HL-60/S4 treated with retinoic acid at 250 ng/mL for 4 days and 3 days (cell line): ENCODE measurements around the gene MRPS22.
"Not testable (repeated sequence)": the region's sequence is repeated elsewhere in the genome, so short reads cannot be mapped to it uniquely, and the experiment has no call there.

Experiments
- in situ Hi-C: fragments of 300-500 bp; cut with MboI; formaldehyde crosslinking; loops from 2 replicates; pipeline ENCODE4 v1.7.0; 2022; ENCODE audit warnings: low sequenced_read_pairs

Gene MRPS22

GRCh38 chr3:139334675-139335074 lies 9.1 kb upstream of the MRPS22 start:
- in situ Hi-C loops = not testable (repeated sequence)

- in situ Hi-C loops = no loop called here
Observed at GRCh38 chr3:139338405-139338804, 5.4 kb upstream of the MRPS22 start.

GRCh38 chr3:139339219-139339906 lies 4.5 kb upstream of the MRPS22 start:
- in situ Hi-C loops = no loop called here

- in situ Hi-C loops = no loop called here
Observed at GRCh38 chr3:139340784-139341183, 3.0 kb upstream of the MRPS22 start.

- in situ Hi-C loops = no loop called here
Observed at GRCh38 chr3:139342054-139342453, 1.8 kb upstream of the MRPS22 start.

- in situ Hi-C loops = no loop called here
Observed at GRCh38 chr3:139346771-139347170, 3.0 kb downstream of the MRPS22 start.

GRCh38 chr3:139353920-139354556 lies 10.2 kb downstream of the MRPS22 start:
- in situ Hi-C loops = no loop called here

- in situ Hi-C loops = no loop called here
Observed at GRCh38 chr3:139354661-139355060, 10.8 kb downstream of the MRPS22 start.

- in situ Hi-C loops = no loop called here
Observed at GRCh38 chr3:139355476-139355875, 11.7 kb downstream of the MRPS22 start.

- in situ Hi-C loops = no loop called here
Observed at GRCh38 chr3:139355891-139356290, 12.1 kb downstream of the MRPS22 start.

- in situ Hi-C loops = no loop called here
Observed at GRCh38 chr3:139357899-139358298, 14.1 kb downstream of the MRPS22 start.

- in situ Hi-C loops = no loop called here
Observed at GRCh38 chr3:139358841-139359562, 15.2 kb downstream of the MRPS22 start.

- in situ Hi-C loops = no loop called here
Observed at GRCh38 chr3:139361276-139361675, 17.5 kb downstream of the MRPS22 start.

- in situ Hi-C loops = no loop called here
Observed at GRCh38 chr3:139364549-139364948, 20.7 kb downstream of the MRPS22 start.

GRCh38 chr3:139374099-139374498 lies 30.3 kb downstream of the MRPS22 start:
- in situ Hi-C loops = no loop called here

- in situ Hi-C loops = no loop called here
Observed at GRCh38 chr3:139377378-139377777, 33.6 kb downstream of the MRPS22 start.

- in situ Hi-C loops = no loop called here
Observed at GRCh38 chr3:139378587-139379241, 34.9 kb downstream of the MRPS22 start.

GRCh38 chr3:139380575-139380974 lies 36.8 kb downstream of the MRPS22 start:
- in situ Hi-C loops = no loop called here

GRCh38 chr3:139382291-139382690 lies 38.5 kb downstream of the MRPS22 start:
- in situ Hi-C loops = not testable (repeated sequence)

GRCh38 chr3:139388077-139388476 lies 44.3 kb downstream of the MRPS22 start:
- in situ Hi-C loops = no loop called here

- in situ Hi-C loops = no loop called here
Observed at GRCh38 chr3:139388821-139389551, 45.2 kb downstream of the MRPS22 start.
